ENCODE data around the gene LIX1L. TPM values are rescaled to one million over a fixed set of nuclear protein-coding genes. Genes with fewer than 3 reads are reported as not detected.

Gene LIX1L
- total RNA-seq, 1 experiment from 2014 or later, result 12.4 TPM

GRCh38 chr1:145980457-145980994 is 22.7 kb upstream of the LIX1L start:
- ChIA-PET POLR2A (interaction anchor here (1.4 to 3.0 kb wide), 9 partner anchors 16 to 122 kb away, joined by 3 to 27 read pairs (median 7); partner anchors contain the start of genes ANKRD34A, LIX1L, PIAS3 and POLR3GL), CTCF (interaction anchor here (1.1 to 3.1 kb wide), 3 partner anchors 13 to 40 kb away, joined by 3 to 45 read pairs (median 5); partner anchors contain the start of gene HJV), RAD21 (ENCODE audit: low non-redundant PET in 1 of 2, low total read pairs in 2 of 2, uncharacterized antibody in 2 of 2, unreplicated experiment in 2 of 2) (interaction anchor here (1.4 kb wide), 2 partner anchors 26 to 89 kb away, joined by 4 to 5 read pairs; no protein-coding TSS in a partner anchor)
- no peaks in the 10 kb centered on the region for H3K79me2 ChIP-seq (ENCODE audit: insufficient read depth, low read length)
- no peaks in the 10 kb centered on the region for H4K20me1 ChIP-seq (ENCODE audit: insufficient read depth)
- H3K27ac ChIP-seq (ENCODE audit: low read depth, low read length), result peak overlapping the region; percentile 89; the same call in 1 of the 2 replicates
- BruUV-seq (replicated peaks), result no TSS peak
- H3K9me3 ChIP-seq (ENCODE audit: control insufficient read depth in 1 of 2, insufficient read depth in 1 of 2, low read depth in 1 of 2, low read length in 2 of 2), result no peaks in the 10 kb centered on the region
- H3K4me2 ChIP-seq (ENCODE audit: low read length), result no peak overlapping the region
- DNase-seq (ENCODE audit: low read depth, low spot score), result no peak
- no peaks in the 10 kb centered on the region for H3K9me2 ChIP-seq (ENCODE audit: insufficient read depth)
- no peak overlapping the region for H2AFZ ChIP-seq (ENCODE audit: low read depth, low read length, poor library complexity, severe bottlenecking)
- H3K36me3 ChIP-seq (ENCODE audit: control insufficient read depth in 1 of 2, insufficient read depth in 2 of 2, low read length in 2 of 2), result no peaks in the 10 kb centered on the region
- TF ChIP-seq, protein P1, sequence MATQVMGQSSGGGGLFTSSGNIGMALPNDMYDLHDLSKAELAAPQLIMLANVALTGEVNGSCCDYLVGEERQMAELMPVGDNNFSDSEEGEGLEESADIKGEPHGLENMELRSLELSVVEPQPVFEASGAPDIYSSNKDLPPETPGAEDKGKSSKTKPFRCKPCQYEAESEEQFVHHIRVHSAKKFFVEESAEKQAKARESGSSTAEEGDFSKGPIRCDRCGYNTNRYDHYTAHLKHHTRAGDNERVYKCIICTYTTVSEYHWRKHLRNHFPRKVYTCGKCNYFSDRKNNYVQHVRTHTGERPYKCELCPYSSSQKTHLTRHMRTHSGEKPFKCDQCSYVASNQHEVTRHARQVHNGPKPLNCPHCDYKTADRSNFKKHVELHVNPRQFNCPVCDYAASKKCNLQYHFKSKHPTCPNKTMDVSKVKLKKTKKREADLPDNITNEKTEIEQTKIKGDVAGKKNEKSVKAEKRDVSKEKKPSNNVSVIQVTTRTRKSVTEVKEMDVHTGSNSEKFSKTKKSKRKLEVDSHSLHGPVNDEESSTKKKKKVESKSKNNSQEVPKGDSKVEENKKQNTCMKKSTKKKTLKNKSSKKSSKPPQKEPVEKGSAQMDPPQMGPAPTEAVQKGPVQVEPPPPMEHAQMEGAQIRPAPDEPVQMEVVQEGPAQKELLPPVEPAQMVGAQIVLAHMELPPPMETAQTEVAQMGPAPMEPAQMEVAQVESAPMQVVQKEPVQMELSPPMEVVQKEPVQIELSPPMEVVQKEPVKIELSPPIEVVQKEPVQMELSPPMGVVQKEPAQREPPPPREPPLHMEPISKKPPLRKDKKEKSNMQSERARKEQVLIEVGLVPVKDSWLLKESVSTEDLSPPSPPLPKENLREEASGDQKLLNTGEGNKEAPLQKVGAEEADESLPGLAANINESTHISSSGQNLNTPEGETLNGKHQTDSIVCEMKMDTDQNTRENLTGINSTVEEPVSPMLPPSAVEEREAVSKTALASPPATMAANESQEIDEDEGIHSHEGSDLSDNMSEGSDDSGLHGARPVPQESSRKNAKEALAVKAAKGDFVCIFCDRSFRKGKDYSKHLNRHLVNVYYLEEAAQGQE (IDR thresholded peaks at IDR 0.05; ENCODE audit: low read depth), result no peak
- TF ChIP-seq JUND (IDR thresholded peaks at IDR 0.05), result no peak
- TF ChIP-seq ZNF274 (IDR thresholded peaks at IDR 0.05; ENCODE audit: low read depth, low read length), result no peak
- TF ChIP-seq ZBTB33 (IDR thresholded peaks at IDR 0.05; ENCODE audit: extremely low read depth, insufficient replicate concordance, low read length), result no peak
- no peak for TF ChIP-seq POLR2A (IDR thresholded peaks at IDR 0.05; ENCODE audit: borderline replicate concordance, extremely low read depth, insufficient read depth, insufficient read length)
- TF ChIP-seq EGR1 (IDR thresholded peaks at IDR 0.05; ENCODE audit: low read depth), result no peak
- TF ChIP-seq EZH2 (IDR thresholded peaks at IDR 0.05), result no peak
- TF ChIP-seq EZH2phosphoT487 (IDR thresholded peaks at IDR 0.05; ENCODE audit: borderline replicate concordance), result no peak
- TF ChIP-seq ZFX (IDR thresholded peaks at IDR 0.05), result no peak
- TF ChIP-seq FOSL1 (IDR thresholded peaks at IDR 0.05; ENCODE audit: low read depth), result no peak
- no peak for TF ChIP-seq CBX3 (IDR thresholded peaks at IDR 0.05; ENCODE audit: low read depth)
- TF ChIP-seq SP1 (IDR thresholded peaks at IDR 0.05; ENCODE audit: low read depth), result no peak
- TF ChIP-seq CEBPB (IDR thresholded peaks at IDR 0.05; ENCODE audit: low read depth), result no peak
- TF ChIP-seq ATF3 (IDR thresholded peaks at IDR 0.05), result no peak
- TF ChIP-seq TCF7L2 (IDR thresholded peaks at IDR 0.05; ENCODE audit: borderline replicate concordance, extremely low read depth, insufficient read depth, insufficient read length), result no peak
- TF ChIP-seq CTCF (IDR thresholded peaks at IDR 0.05 in 2 of 3, conservative IDR thresholded peaks at IDR 0.05 in 1 of 3; ENCODE audit: borderline replicate concordance in 1 of 3, insufficient read depth in 1 of 3, low read depth in 2 of 3, low read length in 2 of 3), result no peak
- TF ChIP-seq POLR2AphosphoS5 (IDR thresholded peaks at IDR 0.05; ENCODE audit: low read depth, low read length), result no peak
- no peak for TF ChIP-seq SIN3A (IDR thresholded peaks at IDR 0.05; ENCODE audit: low read depth)
- TF ChIP-seq RAD21 (IDR thresholded peaks at IDR 0.05; ENCODE audit: low read depth), result no peak
- TF ChIP-seq MAX (IDR thresholded peaks at IDR 0.05), result no peak
- no peak overlapping the region for H3K4me3 ChIP-seq (replicated peaks in 1 of 2; ENCODE audit: low read depth in 1 of 2, low read length in 2 of 2)
- H3K27me3 ChIP-seq (ENCODE audit: insufficient read depth, low read length), result no peaks in the 10 kb centered on the region
- ATAC-seq, result no peak
- H3K9ac ChIP-seq (ENCODE audit: low read length), result 0 out of 2 replicates have a peak overlapping the region, but pooled peaks have one; percentile 56
- intact Hi-C loops (cut with micrococcal nuclease), result no loop called here
- H3K4me1 ChIP-seq (ENCODE audit: control insufficient read depth in 1 of 2, insufficient read depth in 2 of 2, low read length in 2 of 2), result peaks cover 36 to 57% of the 10 kb centered on the region in 2 experiments

All from HCT116 (cell line).